ENCODE data around the gene MRI1.
"Not testable (repeated sequence)": the region's sequence is repeated elsewhere in the genome, so short reads cannot be mapped to it uniquely, and the experiment has no call there.

The MRI1 gene

GRCh38 chr19:13764101-13764807 is at the start of gene MRI1:
TSS of gene MRI1 (plus strand) at chr19:13764522. CDS start at chr19:13764589, 67 bp downstream.
- DNase-seq = no peak

GRCh38 chr19:13717194-13717643 is 47.1 kb upstream of the MRI1 start:
- DNase-seq = no peak

DNA sequence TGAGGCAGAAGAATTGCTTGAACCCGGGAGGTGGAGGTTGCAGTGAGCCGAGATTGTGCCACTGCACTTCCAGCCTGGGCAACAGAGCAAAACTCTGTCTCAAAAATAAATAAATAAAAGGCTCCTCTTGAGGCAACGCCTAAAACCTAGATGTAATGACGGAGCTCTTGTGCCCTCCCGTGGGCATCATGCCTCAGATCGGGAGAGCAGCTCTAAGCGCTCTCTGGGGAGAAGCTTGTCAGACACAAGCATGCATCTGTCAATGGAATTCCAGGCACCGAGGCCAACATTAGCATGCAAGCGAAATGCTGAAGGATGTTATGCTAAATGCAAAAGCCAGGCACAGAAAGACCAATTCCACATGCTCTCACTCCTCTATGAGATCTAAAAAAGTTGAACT is 45.6 kb upstream of the MRI1 start:
- DNase-seq = no peak

GRCh38 chr19:13722146-13722545 is 42.2 kb upstream of the MRI1 start:
- DNase-seq = no peak

- DNase-seq = no peak
Measured at GRCh38 chr19:13723206-13723605, 41.1 kb upstream of the MRI1 start.

- no peak for DNase-seq
Measured at GRCh38 chr19:13726323-13726722, 38.0 kb upstream of the MRI1 start.

DNA sequence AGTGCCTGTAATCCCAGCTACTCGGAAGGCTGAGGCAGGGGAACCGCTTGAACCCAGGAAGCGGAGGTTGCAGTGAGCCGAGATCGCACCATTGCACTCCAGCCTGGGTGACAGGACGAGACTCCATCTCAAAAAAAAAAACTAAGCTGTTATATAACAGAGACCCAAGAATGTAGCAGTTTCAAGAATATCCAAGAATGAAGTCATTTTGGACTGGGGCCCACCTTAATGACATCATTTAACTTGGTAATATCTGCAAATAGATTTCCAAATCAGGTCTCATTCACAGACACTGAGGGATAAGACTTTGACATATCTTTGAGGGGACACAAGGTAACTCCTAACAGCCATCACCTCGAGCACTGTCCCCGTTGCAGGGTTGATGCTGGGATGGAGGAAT is 36.5 kb upstream of the MRI1 start:
- no peak for DNase-seq

DNA sequence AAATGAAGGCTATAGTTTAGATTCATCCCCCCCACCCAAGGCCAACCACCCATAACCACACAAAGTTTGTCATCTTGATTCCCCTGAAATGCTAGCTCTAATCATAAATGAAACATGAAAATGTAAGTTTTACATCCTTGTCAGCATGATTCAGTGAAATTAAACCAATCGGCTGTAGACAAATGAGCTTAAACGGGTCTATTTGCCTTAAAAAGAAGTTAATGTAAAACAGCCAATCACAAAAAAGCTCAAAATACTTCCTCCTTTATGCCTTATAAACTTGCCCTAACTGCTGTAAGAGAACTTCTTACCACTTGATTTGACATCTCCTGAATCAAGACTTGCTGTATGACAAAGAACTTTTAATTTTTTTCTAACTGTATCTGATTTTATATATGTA is 34.5 kb upstream of the MRI1 start:
- DNase-seq = no peak

- DNase-seq = peak; percentile 84
Measured at GRCh38 chr19:13731147-13731964, 33.0 kb upstream of the MRI1 start.

GRCh38 chr19:13732337-13732736 is 32.0 kb upstream of the MRI1 start:
- no peak for DNase-seq

GRCh38 chr19:13734751-13735150 is 29.6 kb upstream of the MRI1 start:
- DNase-seq = no peak

GRCh38 chr19:13738073-13738472 is 26.2 kb upstream of the MRI1 start:
- DNase-seq = no peak

- no peak for DNase-seq
Measured at GRCh38 chr19:13741893-13742292, 22.4 kb upstream of the MRI1 start.

DNA sequence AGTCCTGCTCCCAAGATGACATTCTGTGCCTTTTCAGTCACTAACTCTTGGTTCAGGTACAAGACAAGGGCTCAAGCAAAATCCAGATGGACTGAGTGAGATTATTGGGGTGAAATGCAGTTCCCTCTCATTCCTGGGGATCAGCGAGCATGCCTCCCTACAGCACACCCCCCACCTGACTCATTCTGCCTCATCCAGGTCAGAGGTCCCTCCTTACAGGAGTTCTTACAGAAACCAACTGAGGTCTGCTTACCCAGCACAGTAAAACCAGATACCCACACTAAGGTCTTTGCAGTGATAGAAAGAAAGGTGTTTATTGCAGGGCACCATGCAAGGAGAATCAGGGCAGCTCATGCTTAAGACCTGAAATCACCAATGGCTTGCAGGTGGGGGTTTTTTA is 21.6 kb upstream of the MRI1 start:
- DNase-seq = no peak

DNA sequence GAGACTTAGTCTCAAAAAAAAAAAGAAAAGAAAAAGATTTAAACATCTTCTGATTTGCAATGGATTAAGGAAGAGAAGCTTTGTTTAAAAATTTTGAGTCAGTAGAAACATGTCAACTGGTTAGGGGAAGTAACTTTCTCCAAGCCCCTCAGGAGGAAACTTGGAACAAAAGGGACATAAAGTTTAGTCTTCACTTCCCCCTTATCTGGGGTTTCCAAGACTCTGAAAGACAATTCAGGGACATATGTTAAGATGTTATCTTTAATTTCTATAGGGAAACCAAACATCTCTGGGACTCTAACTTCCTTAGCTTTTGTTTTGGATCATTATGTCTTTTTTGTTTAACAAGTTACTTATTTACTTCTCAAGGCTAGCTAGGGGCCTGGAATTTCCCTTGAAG is 20.1 kb upstream of the MRI1 start:
- DNase-seq = no peak

DNA sequence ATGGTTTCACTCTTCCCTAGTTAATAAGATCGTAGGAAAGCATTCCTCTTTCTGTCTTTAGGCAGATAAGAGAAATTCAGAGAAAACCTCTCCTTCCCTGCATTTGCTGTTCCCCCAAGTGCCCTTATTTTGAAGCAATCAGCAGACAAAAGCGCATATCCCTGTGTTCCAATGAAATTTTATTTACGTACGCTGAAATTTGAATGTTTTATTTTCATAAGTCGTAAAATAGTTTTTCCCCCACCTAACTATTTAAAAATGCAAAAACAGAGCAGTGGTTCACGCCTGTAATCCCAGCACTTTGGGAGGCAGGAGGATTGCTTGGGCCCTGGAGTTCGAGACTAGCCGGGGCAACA is 17.2 kb upstream of the MRI1 start:
- no peak for DNase-seq

DNA sequence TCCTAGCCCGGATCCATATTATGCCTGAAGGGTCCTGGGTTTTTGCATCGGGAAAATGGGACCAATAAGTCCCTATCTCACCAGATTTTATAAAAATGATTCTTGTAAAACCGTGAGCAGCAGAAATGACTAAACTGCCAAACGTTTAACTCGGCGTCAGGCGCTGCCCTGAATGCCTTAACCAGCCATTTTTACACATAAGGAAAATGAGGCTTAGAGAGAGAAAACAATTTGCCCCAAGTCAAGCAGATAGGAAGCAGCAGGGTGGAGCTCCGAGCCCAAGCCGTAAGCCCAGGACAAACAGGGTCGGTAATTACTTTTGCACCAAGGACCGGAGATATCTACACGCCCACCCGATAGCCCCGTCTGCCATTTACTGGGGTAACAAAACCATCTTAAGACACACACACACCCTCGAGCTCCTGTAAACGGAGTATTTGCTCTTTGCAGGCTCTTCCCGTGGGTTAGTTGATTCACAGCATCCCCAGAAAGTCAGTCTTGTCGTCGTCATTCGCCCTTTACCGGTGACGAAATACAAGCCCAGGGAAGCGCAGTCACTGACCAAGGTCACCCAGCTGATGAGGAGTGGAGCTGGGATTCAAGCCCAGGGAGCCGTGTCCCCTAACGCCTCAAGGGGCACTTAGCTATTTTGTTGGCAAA is 16.0 kb upstream of the MRI1 start:
- DNase-seq = no peak

DNA sequence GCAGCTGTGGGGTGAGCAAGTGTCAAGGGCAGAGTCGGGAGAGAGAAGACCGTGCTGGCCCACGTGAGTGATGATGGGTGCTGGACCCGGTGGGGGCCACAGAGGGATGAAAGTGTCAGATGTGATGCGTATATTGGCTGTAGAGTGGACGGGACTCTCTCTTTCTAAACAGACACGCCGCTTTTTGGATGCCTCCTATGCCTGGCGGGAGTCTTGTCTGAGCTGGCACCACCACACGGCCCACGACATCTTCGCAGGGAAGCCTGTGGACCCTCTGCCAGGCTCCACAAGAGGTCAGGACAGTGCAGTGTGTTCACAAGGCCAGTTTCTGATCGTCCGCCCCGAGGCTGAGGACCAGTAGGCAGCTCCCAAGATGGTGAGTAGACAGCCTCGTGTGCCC is 12.9 kb upstream of the MRI1 start:
- DNase-seq = no peak

DNA sequence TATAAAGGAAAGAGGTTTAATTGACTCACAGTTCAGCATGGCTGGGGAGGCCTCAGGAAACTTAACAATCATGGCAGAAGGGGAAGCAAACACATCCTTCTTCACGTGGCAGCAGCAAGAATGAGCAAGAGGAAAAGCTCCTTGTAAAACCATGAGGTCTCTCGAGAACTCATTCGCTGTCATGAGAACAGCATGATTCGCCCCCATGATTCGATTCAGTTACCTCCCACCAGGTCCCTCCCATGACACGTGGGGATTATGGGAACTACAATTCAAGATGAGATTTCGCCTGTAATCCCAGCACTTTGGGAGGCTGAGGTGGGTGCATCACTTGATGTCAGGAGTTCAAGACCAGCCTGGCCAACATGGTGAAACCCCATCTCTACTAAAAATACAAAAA is 10.7 kb upstream of the MRI1 start:
- DNase-seq = not testable (repeated sequence)

DNA sequence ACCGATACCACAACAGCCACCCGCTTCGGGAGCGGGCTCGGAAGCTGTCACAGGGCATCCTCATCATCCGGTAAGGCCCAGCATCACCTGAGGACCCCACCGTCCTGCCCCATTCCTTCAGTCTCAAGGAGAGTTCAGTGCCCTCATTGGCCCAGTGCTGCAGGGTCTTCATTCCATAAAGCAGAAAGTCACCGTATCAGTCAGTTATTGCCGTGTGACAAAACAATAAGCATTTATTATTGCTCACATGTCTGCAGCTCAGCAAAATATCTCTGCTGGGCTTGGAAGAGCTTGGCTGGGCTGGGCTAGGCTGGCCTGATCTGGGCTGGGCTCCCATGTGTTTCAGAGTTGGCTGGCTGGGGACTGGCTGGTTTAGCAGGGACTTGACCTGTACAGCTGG is 8.1 kb upstream of the MRI1 start:
- DNase-seq = no peak

GRCh38 chr19:13757805-13758772 is 6.2 kb upstream of the MRI1 start:
- DNase-seq = no peak

DNA sequence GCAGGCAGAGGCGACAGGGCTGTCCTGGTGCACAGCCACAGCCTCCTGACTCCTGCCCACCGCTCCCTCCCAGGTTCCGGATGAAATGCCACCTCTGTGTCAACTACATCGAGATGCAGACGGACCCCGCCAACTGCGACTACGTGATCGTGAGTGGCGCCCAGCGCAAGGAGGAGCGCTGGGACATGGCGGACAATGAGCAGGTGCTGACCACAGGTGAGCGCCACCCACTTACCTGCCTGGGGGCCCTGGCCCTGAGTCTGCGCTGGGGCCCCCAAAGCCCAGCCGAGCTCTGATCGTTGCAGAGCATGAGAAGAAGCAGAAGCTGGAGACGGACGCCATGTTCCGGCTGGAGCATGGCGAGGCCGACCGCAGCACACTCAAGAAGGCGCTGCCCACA is 5.5 kb upstream of the MRI1 start:
- no peak for DNase-seq

GRCh38 chr19:13761423-13761822 is 2.9 kb upstream of the MRI1 start:
- DNase-seq = no peak
